ENCODE results near the gene AFAP1L1. TPM values are rescaled to one million over a fixed set of nuclear protein-coding genes. Genes with fewer than 3 reads are reported as not detected.

The AFAP1L1 gene
- total RNA-seq, 1 donor from 2014 or later = 3.0 TPM

DNA sequence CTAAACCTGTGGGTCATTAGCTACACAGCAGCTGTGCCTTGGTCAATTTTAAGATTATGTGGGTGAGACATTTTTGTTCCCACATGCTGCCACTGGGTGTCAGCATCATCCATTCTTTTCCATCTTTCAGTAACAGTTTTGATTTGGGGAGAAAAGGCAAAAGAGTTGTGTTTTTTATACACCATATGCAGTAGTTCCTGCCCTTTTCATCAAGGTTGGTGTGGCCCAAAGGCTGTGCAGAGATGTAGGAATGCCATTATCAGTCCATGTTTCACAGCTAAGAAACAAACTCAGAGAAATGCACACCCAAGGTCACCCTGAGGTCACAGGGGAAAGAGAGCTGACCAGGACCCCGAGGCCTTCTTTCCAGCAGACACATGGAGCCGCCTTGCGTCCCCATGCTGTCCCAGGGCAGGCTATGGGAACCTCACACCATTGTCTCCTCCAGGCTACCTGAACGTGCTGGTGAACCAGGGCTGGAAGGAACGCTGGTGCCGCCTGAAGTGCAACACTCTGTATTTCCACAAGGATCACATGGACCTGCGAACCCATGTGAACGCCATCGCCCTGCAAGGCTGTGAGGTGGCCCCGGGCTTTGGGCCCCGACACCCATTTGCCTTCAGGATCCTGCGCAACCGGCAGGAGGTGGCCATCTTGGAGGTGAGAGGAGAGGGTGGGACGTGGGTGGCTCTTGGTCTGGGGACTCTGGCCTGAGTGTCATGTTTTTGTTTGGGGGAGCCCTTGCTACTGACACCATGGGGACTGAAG, 45.8 kb downstream of the AFAP1L1 start:
- ATAC-seq = no peak

GRCh38 chr5:149319174-149319573, 47.5 kb downstream of the AFAP1L1 start:
- ATAC-seq = no peak

GRCh38 chr5:149320791-149321330, 49.2 kb downstream of the AFAP1L1 start:
- ATAC-seq = peak; percentile 68

DNA sequence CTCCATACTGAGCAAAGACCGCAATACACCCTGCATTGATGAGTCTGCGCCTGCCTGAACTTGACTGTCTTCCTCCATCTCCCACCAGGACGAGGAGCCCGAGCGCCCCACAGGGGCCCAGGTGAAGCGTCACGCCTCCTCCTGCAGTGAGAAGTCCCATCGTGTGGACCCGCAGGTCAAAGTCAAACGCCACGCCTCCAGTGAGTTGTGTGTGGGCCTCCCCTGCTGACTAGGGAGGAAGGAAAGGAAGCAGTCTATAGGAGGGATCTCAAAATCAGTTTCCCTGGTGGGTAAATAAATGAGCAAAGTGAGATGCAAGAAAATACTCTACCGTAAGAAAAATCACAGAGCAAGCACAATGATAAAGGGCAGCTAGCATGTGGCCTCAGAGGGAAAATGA, 50.9 kb downstream of the AFAP1L1 start:
- no peak for ATAC-seq

- no peak for ATAC-seq
Measured at GRCh38 chr5:149323210-149323609, 51.6 kb downstream of the AFAP1L1 start.

DNA sequence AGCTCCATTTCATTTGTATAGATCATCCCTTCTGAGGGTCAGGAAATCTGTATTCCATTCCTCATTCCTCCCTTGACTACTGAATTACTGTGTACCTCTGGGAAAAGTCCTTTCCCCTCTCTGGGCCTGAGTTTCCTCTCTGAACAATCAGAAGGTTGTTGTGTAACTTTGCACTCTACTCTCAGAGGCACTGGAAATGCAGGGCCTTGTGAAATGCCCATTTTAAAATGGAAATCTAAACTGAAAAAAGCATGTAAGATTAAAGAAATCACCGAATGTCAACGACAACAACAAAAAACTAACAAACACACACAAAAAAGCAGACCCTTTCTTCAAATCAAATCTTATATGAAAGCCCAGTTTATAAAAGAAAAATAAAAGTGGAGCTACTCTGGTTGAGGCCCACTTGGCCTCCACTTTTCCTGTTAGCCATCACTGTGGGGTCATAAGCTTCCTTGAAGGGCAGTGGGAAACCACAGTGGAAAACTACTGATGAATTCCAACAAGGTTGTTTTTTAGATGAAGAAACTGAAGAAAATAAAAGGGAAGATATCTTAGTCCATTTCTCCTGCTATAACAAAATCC, 52.1 kb downstream of the AFAP1L1 start:
- ATAC-seq = no peak

- ATAC-seq = no peak
Measured at GRCh38 chr5:149324641-149325040, 53.0 kb downstream of the AFAP1L1 start.

GRCh38 chr5:149325166-149325735, 53.6 kb downstream of the AFAP1L1 start:
- peak; percentile 65 for ATAC-seq

DNA sequence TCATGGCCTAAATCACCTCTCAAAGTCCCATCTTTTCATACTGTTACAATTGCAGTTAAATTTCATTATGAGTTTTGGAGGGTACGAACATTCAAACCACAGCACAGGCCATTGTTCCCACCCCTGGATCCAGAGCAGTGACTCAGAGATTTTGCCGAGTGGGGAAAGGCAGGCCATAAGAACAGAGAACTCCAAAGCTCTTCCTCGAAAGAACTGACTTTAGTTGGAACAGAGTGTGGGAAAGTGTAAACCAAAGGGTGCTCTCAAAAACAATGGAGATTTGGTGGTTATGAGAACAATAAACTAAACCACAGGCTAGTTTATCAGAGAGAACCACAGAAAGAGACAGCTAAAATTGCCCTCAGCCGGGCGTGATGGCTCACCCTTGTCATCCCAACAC, 54.2 kb downstream of the AFAP1L1 start:
- ATAC-seq = no peak

- peak; percentile 82 for ATAC-seq
Measured at GRCh38 chr5:149326611-149327010, 55.0 kb downstream of the AFAP1L1 start.

- no peak for ATAC-seq
Measured at GRCh38 chr5:149328177-149328576, 56.5 kb downstream of the AFAP1L1 start.

DNA sequence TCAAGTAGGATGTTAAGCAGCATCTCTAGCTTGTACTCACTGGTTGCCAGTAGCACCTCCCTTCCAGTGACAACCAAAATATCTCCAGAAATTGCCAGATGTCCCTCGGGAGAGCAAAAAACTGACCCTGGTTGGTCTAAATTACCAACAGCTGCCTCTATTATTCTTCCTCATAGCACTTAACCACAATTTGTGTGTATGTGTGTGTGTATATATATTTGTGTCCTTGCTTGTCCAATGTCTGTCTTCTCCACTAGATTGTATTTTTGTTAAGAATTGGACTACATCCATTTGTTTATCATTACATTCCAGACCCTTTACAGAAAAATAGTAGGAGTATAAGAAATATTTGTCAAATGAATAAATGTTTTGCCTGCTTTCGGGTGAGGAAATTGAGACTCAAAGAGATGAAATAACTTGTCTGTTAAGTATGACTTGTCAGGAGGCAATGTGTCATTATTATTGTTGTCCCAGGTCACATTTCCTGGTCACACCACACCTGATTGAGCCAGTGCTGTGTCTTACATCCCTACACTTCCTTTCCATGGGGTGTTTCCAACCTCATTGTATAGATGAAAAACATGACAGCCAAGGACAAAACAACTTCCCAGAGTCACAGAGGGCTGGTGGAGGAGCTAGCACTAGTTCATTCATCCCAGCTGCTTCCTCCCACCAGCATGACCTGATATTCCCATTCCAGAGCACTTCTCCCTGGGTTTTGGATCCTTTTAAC, 62.2 kb downstream of the AFAP1L1 start:
- ATAC-seq = peak; percentile 92

DNA sequence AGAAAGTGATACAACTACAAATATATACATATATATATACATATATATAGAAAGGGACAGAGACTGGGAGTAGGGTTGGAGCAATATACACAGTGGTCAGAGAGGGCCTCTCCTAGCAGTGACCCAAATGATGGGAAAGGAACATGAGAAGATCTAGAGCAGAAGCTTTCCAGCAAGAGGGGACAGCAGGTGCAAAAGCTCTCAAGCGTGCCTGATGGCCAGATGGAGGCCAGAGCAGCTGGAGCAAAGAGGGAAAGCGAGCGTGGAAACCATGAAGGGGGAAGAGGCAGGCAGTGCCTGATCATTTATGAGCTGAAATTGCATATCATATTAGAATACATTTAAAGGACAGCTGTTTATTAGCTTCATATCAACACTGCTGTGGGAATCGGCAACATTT, 66.1 kb downstream of the AFAP1L1 start:
- ATAC-seq = no peak

DNA sequence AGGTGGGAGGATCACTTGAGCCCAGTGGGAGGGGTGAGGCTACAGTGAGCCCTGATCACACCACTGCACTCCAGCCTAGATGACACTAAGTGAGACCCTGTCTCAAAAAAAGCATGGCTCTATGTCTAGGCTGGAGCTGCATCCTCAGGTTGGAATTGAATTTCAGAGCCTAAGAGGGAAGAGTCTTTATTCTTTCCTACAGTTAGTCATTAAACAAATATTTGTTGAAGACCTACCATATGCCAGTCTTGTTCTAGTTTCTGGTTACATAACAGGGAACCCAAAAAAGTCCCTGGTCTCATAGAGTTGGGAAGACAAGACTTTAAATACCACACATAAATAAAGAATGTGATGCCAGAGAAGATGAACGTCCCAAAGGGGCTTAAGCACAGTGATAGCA, 66.7 kb downstream of the AFAP1L1 start:
- peak; percentile 13 for ATAC-seq

DNA sequence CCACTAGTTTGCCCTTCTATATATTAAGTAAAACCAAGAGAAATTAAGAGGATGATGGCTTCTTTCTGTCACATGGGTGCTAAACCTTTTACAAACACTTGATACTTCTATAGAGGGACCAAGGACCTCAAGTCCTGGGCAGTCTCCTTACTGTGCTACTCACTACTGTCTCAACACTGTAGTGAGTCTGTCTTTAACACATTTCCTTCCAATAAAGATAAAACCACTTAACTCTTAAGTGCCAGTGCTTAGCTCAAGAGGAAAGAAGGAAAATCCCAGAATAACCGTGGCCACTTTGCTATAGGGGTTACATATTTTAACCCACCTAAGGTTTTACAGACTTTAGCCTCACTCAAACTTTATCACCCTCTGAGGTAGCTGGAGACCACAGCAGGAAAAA, 69.3 kb downstream of the AFAP1L1 start:
- no peak for ATAC-seq

DNA sequence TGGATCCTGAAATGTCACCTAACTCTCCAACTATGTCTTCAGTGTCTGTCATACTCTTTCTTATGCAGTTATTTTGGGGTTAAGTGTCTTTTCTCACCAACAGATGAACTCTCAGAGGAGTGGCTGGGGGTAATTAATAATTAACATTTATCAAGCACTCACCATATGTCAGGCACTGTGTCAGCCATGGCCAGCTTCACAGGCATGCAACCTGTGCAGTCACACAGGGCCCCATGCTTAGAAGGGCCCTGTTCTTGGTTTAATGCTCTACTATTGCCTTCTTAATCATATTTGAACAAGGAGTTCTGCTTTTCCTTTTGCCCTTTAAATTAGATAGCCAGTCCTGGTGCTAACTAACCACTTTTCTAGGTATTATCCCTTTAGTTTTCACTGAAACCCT, 70.2 kb downstream of the AFAP1L1 start:
- ATAC-seq = no peak

DNA sequence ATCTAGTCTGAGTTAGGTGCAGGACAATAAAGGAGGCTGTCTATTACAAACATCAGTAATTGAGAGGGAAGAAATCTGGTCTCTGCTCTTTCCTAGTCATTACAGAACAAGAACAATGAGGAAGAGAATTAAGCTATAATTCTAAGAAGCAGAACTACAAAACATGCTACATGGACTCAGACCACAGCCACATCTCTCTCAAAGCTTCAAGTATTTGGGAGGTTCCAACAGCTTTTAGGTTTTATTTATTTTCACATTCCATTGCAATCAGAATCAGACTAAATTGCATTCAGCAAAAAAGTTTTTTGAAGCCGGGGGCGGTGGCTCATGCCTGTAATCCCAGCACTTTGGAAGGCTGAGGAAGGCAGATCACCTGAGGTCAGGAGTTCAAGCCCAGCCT, 72.5 kb downstream of the AFAP1L1 start:
- ATAC-seq = no peak

DNA sequence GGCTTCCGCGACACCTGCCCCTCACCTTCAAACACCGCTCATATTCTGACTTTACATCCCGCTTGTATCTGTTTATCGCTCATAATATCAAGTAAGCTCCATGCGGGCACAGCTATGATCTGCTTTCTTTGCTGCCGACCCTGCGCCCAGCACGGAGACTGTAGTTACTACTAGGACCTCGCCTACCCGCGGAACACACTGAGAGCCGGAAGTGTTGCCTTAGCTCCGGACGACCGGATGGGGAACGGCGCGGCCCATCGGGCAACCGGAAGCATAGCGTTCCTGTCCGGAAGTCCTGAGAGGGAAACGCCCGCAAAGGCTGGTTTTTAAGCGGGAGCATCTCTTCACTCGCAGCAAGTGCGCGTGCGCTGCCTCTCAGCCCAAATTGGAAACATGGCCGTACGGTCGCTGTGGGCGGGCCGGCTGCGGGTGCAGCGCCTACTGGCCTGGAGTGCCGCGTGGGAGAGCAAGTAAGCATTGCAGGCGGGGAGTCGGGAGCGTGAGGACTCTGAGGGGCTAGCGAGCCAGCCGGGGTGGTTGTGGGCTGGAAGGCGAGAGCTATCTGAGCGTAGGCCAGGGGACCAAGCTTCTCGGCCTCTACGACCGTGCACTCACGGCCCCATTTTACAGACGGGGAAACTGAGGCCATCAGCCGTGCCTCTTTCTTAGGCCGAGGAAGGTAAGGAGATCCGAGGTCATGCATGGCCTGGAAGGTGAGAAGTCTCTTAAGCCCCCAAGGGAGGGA, 73.7 kb downstream of the AFAP1L1 start, which contains the start of gene GRPEL2:
GRPEL2 (plus strand) TSS at position 353 of the 745 bp plus-strand sequence; CDS start at position 394, 41 bp downstream.
- peak; percentile 98 for ATAC-seq

GRCh38 chr5:149345892-149346222, 74.2 kb downstream of the AFAP1L1 start:
- peak; percentile 44 for ATAC-seq

DNA sequence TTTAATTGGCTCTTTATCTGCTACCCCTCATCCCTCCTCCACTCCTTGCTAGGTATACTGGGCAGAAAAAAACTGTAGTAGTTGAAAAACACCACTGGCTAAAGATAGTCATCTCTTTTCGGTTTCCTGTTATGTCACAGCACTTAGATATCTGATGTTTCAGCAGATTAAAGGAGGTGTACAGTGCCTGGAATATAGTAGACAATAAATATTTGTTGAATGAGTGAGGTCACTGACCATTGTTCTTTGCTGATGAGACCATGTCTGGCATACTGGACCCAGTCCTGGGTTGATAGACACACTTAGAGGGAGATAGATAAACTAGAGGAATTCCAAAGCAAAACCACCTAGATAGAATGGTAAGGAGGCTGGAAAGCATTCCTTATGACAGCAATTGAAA, 76.9 kb downstream of the AFAP1L1 start:
- ATAC-seq = no peak

- ATAC-seq = no peak
Measured at GRCh38 chr5:149349382-149349781, 77.7 kb downstream of the AFAP1L1 start.

- ATAC-seq = no peak
Measured at GRCh38 chr5:149352169-149352568, 80.5 kb downstream of the AFAP1L1 start.

All from esophagus mucosa (tissue), 1 donor.